HEK293T (cell line): ENCODE data around the gene C2.
"Not testable (repeated sequence)": the region's sequence is repeated elsewhere in the genome, so short reads cannot be mapped to it uniquely, and the experiment has no call there.

ENCODE experiments used
- CTCF ChIA-PET: fragments of 350-600 bp; formaldehyde crosslinking; extraction: SDS; loops from one replicate; lab custom pipeline; 2021; ENCODE audit warnings: antibody characterized with exemption, inconsistent platforms; lab: Yijun Ruan, JAX
- POLR2A ChIA-PET: fragments of 350-600 bp; formaldehyde crosslinking; extraction: SDS; loops from one replicate; lab custom pipeline; 2020; ENCODE audit warnings: antibody characterized with exemption, inconsistent platforms; lab: Yijun Ruan, JAX
- DNase-seq: peaks from one replicate; pipeline ENCODE4 v3.0.0; 2012; ENCODE audit warnings: mixed read lengths; ENCODE audit errors: extremely low spot score
- ARNT ChIP-seq: fragments of 450-650 bp; IDR thresholded peaks from 2 replicates; pipeline ENCODE4 v1.6.1; 2017; ENCODE audit warnings: mild to moderate bottlenecking
- BHLHE40 ChIP-seq: fragments of 450-650 bp; IDR thresholded peaks from 2 replicates; pipeline ENCODE4 v1.6.1; 2016; ENCODE audit warnings: mild to moderate bottlenecking, moderate library complexity, borderline replicate concordance
- CTBP1 ChIP-seq: fragments of 450-650 bp; IDR thresholded peaks from 2 replicates; pipeline ENCODE4 v1.6.1; 2016; ENCODE audit warnings: borderline replicate concordance
- ELF4 ChIP-seq: fragments of 450-650 bp; IDR thresholded peaks from 2 replicates; pipeline ENCODE4 v1.6.1; 2017; ENCODE audit warnings: antibody characterized with exemption
- FOXA1 ChIP-seq: fragments of 450-650 bp; IDR thresholded peaks from 2 replicates; pipeline ENCODE4 v1.6.1; 2016; ENCODE audit warnings: mild to moderate bottlenecking
- FOXK2 ChIP-seq: fragments of 450-650 bp; IDR thresholded peaks from 2 replicates; pipeline ENCODE4 v1.6.1; 2016; ENCODE audit warnings: mild to moderate bottlenecking
- FOXM1 ChIP-seq: fragments of 450-650 bp; IDR thresholded peaks from 2 replicates; pipeline ENCODE4 v1.6.1; 2017; ENCODE audit warnings: mild to moderate bottlenecking, borderline replicate concordance
- HDGF ChIP-seq: fragments of 450-650 bp; IDR thresholded peaks from 2 replicates; pipeline ENCODE4 v1.6.1; 2017; ENCODE audit warnings: antibody characterized with exemption, borderline replicate concordance
- L3MBTL2 ChIP-seq: fragments of 450-650 bp; conservative IDR thresholded peaks from 2 replicates; pipeline ENCODE4 v1.6.1; 2016; ENCODE audit warnings: mild to moderate bottlenecking
- LEF1 ChIP-seq: fragments of 450-650 bp; IDR thresholded peaks from 2 replicates; pipeline ENCODE4 v1.6.1; 2017; ENCODE audit warnings: mild to moderate bottlenecking, borderline replicate concordance
- NFRKB ChIP-seq: fragments of 450-650 bp; IDR thresholded peaks from 2 replicates; pipeline ENCODE4 v1.6.1; 2016; ENCODE audit warnings: mild to moderate bottlenecking, moderate library complexity
- SP1 ChIP-seq: fragments of 450-650 bp; IDR thresholded peaks from 2 replicates; pipeline ENCODE4 v1.6.1; 2017
- SUZ12 ChIP-seq: fragments of 450-650 bp; IDR thresholded peaks from 2 replicates; pipeline ENCODE4 v1.6.1; 2016; ENCODE audit warnings: mild to moderate bottlenecking
- TARDBP ChIP-seq: fragments of 450-650 bp; IDR thresholded peaks from 2 replicates; pipeline ENCODE4 v1.6.1; 2016
- ZNF384 ChIP-seq: fragments of 450-650 bp; IDR thresholded peaks from 2 replicates; pipeline ENCODE4 v1.6.1; 2016
- TF ChIP-seq, protein P1 (sequence below): fragments of 450-650 bp; IDR thresholded peaks from 2 replicates; pipeline ENCODE4 v1.6.1; 2016

Gene C2

DNA sequence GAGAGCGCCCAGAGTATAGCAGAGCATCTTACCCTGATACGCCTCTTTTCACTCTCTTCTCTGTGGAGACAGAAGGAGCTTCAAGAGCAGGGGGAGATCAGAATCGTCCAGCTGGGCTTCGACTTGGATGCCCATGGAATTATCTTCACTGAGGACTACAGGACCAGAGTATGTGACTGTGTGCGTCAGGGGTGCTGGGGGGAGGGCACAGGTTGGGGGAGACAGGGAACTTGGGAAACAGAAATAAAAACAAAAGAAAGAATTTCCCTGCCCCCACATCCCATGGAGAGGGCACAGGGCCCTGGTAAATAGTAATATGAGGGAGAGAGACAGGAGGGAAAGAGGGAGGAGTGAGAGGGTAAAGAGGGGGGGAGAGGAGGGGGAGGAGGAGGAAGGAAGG is 51.3 kb downstream of the C2 start:
- TF ChIP-seq HDGF: no peak
- TF ChIP-seq ZNF384: no peak
- no peak for TF ChIP-seq L3MBTL2
- no peak for TF ChIP-seq LEF1
- TF ChIP-seq SUZ12: no peak
- TF ChIP-seq BHLHE40: no peak
- TF ChIP-seq FOXA1: no peak
- TF ChIP-seq FOXM1: no peak
- no peak for TF ChIP-seq NFRKB
- TF ChIP-seq ARNT: no peak
- TF ChIP-seq, protein P1, sequence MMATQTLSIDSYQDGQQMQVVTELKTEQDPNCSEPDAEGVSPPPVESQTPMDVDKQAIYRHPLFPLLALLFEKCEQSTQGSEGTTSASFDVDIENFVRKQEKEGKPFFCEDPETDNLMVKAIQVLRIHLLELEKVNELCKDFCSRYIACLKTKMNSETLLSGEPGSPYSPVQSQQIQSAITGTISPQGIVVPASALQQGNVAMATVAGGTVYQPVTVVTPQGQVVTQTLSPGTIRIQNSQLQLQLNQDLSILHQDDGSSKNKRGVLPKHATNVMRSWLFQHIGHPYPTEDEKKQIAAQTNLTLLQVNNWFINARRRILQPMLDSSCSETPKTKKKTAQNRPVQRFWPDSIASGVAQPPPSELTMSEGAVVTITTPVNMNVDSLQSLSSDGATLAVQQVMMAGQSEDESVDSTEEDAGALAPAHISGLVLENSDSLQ: no peak
- ChIA-PET CTCF (no interaction called here), POLR2A (no interaction called here)
- no peak for DNase-seq

- TF ChIP-seq SP1 (no peak), LEF1 (no peak), ZNF384 (no peak), CTBP1 (no peak), SUZ12 (no peak), FOXK2 (no peak), L3MBTL2 (no peak), ELF4 (no peak), NFRKB (no peak), BHLHE40 (no peak), FOXM1 (no peak), FOXA1 (no peak), TARDBP (no peak), ARNT (no peak), HDGF (no peak)
- TF ChIP-seq, protein P1: no peak
- ChIA-PET POLR2A (no interaction called here), CTCF (no interaction called here)
- DNase-seq: no peak
These were observed 51.9 kb downstream of the C2 start for GRCh38 chr6:31979238-31979898.

DNA sequence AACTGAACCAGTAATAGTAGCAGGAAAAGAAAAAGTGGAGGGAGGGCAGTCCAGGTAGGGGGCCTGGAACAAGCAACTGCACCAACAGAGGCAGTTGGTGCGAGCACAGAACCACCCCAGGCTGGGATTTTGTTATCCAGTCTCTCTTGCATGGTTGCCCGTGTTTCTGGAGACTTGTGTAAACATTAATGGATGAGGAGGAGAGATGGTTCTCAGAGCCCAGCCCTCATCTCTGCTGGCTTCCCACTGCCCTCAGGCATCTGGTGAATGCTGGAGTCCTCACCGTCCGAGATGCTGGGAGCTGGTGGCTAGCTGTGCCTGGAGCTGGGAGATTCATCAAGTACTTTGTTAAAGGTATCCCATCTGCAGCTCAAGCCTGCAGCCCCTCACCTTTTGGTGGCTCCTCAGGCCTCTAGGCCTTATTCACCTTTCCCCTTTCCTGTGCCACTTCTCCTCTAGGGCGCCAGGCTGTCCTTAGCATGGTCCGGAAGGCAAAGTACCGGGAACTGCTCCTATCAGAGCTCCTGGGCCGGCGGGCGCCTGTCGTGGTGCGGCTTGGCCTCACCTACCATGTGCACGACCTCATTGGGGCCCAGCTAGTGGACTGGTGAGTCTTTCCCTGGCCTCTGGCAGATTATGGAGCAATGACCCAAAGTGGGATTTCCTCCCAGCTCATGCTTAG is 52.8 kb downstream of the C2 start:
- CTCF ChIA-PET, DNase-seq: not testable (repeated sequence)
- POLR2A ChIA-PET: interaction anchor here (1.0 kb wide), 1 partner anchor 8 kb away, joined by 3 read pairs; the partner anchor contains the start of gene DXO

DNA sequence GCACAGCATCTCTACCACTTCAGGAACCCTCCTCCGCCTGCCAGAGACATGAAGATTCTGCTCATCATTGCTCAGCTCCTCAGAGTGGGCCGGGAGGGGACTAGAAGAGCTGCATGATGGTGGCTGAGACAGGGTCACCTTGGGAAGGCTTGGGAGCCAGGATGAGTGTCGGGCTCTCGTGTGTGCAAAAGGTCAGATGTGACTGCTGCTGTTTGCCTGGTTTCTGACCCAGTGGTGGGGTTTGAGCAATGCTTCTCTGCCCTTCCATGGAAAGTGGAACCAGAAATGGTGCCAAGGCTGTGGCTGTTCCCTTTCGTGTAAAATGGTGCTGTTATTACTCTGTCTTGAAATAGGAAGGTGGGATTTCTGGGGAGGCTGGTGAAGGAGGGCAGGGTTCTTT is 53.5 kb downstream of the C2 start:
- POLR2A ChIA-PET, DNase-seq, CTCF ChIA-PET: not testable (repeated sequence)

DNA sequence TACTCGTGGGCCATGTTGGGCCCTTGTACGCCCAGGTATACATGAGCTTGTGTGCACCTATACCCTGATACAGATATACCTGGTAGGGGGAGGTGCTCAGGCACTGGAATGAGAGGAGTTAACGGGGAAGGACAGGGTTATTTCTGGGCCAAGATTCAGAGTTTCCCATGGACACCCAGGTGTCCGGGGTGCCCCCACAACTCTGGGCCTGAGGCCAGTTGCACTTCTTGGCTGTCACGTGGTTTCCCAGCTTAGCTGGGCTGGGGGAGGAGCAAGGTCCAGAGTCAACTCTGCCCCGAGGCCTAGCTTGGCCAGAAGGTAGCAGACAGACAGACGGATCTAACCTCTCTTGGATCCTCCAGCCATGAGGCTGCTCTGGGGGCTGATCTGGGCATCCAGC is 54.2 kb downstream of the C2 start, which contains the start of gene C4A:
Gene C4A (plus strand): TSS at position 314 of the 400 bp plus-strand sequence. CDS start 51 bp downstream, at position 365.
- POLR2A ChIA-PET, CTCF ChIA-PET: not testable (repeated sequence)

DNA sequence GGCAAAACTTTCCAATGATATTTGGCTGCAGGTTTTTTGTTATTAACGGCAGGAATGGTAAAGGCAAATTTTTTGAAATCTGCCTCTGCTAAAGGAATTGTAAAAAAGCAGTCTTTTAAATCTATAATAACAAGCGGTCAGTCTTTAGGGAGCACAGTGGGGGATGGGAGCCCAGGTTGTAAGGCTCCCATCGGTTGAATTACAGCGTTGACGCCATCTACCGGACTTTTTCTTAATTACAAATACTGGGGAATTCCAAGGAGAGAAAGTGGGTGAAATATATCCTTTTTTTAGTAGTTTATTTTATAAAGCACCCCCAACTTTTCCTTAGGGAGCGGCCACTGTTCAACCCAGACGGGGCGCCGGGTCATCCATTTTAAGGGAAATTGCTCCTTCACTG is 61.8 kb downstream of the C2 start:
- DNase-seq, CTCF ChIA-PET, POLR2A ChIA-PET: not testable (repeated sequence)

More for the DNA sequence above, 54.2 kb downstream of the C2 start, which contains the start of gene C4A:
- DNase-seq: not testable (repeated sequence)

- CTCF ChIA-PET, DNase-seq, POLR2A ChIA-PET: not testable (repeated sequence)
These were observed 66.9 kb downstream of the C2 start for GRCh38 chr6:31994421-31994820.
